ENCODE results near the gene EP400. TPM values are rescaled to one million over a fixed set of nuclear protein-coding genes. Genes with fewer than 3 reads are reported as not detected.

EP400 gene
- total RNA-seq, 4 donors from 2014 or later = 20.5 to 33.7 (median 23.4) TPM

GRCh38 chr12:132007041-132007440 is 57.3 kb downstream of the EP400 start:
- no peak for TF ChIP-seq CTCF (IDR thresholded peaks at IDR 0.05; ENCODE audit: low read depth)

DNA sequence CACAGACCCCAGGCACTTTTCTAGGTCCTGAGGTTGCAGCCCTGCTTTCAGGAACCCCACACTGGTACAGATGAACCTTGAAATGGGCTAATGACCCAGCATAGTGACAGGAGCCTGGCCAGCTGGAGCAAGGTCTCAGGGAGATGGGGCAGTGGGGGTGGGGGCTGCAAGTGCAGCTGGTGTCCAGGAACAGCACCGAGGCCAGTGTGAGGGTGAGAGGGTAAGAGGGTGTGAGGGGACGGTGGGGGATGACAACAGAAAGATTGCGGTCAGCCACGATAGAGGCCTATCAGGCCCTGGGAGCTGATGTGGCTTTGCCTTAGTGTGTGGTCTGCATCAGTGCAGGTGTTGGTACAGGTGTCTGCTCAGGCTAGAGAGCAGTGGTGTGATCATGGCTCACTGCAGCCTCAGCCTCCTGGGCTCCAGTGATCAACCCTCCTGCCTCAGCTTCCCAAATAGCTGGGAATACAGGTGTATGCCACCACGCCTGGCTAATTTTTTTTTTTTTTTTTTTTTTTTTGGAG is 59.7 kb downstream of the EP400 start:
- TF ChIP-seq CTCF (IDR thresholded peaks at IDR 0.05; ENCODE audit: low read depth) = no peak

DNA sequence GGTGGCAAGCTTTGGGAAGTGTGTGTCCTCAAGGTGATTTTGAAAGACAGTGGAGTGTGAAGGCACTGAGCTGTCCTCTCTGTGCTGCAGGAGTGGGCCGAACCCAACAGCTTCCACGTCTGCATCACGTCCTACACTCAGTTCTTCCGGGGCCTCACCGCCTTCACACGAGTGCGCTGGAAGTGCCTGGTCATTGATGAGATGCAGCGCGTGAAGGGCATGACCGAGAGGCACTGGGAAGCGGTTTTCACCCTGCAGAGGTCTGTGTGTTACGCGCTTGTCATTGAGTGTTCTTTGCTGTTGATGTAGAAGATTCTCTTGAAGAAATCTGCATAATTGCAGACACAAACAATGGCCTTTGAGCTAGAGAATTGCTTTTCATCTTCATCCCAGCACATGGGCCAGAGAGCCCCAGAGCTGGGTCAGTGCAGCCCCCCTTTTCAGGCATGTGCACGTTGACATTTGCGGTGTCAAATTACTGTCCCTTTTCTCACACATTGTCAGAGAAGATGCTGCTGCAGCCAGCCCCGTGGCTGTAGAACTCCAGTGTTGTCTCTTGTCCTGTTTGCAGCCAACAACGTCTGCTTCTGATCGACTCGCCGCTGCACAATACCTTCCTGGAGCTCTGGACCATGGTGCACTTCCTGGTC is 63.3 kb downstream of the EP400 start:
- no peak for TF ChIP-seq CTCF (IDR thresholded peaks at IDR 0.05; ENCODE audit: low read depth)

DNA sequence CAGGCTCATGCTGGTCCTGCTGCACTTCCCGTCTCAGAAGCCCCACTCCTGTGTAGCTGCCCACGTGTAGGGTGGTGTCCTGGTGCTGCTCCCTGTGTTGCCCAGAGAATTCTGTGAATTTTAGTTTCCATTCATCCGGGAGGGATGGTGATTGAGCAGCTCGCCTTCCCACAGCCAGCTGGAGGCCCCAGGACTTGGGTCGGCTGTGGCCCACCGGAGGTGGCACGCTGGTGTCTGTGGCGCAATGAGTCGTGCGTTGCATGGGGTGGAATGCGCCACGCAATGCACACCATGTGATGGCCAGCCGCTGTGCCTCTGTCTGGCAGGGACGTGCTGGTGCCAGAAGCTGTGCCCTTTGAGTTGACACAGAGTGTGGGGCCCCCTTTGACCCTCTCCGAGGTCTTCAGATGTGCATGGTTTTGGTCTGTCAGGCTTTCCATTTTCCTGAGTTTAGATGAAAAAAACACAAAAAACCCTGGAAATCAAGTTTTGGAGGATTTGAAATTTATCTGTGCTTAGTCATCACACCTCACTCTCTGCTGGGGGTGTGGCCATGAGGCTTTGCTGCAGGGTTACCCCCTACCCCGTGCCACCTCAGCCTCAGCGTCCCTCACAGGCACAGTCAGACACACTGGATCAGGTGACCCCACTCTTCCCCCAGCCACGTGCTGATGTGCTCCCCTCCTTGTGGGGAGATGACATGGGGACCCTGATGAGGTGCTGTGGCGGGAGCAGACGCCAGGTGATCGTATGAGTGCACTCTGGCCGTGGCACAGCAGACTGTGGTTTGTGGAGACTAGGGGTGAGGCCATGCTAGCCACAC is 64.6 kb downstream of the EP400 start:
- no peak for TF ChIP-seq CTCF (IDR thresholded peaks at IDR 0.05; ENCODE audit: low read depth)

DNA sequence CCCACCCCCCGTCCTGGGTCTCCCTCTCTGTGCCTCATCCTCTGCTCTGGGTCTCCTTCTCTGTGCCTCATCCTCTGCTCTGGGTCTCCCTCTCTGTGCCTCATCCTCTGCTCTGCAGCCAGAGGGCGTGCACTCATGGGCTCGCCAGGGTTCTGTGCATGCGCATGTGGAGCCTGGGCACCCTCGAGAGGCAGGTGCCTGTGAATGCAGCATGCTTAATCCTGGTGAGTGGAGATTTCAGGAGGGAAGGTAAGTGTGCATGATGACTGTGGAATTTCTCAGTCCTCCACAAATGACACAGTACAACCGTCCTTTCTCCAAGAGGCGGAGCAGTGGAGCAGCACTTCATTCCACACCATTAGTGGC is 65.2 kb downstream of the EP400 start:
- no peak for TF ChIP-seq CTCF (IDR thresholded peaks at IDR 0.05; ENCODE audit: low read depth)

- no peak for TF ChIP-seq CTCF (IDR thresholded peaks at IDR 0.05; ENCODE audit: low read depth)
These were observed 66.1 kb downstream of the EP400 start for GRCh38 chr12:132015686-132016430.
